ENCODE measurements around the gene AMER2.

Gene AMER2

DNA sequence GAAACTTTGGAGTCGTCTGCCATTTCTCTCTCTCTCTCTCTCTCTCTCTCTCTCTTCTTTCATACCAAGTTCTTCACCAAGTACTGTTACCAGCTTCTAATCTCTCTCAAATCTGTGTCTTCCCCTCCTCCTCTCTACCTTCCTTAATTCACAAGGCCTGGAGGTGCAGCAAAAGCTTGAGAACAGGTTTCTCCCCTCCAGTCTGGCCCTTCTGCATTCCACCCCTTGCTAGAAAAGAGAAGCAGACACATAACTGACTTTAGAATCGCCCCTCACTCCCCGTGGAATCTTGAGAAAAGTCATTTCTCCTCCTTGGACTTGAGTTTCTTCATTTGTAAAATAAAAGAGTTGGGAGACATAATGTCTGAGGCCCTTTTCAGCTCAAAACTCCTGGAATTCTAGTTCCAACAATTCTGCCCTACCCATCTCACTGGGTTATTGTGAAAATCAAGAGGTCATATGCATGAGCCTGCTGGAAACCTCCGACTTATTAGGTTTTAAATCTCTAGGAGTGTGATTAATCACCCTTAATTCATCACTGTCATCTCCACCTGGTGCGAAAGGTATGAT, 20.4 kb downstream of the AMER2 start:
- no peak for DNase-seq (ENCODE audit: low spot score)
- TF ChIP-seq CTCF (IDR thresholded peaks at IDR 0.05; ENCODE audit: extremely low read depth, missing control alignments) = no peak

DNA sequence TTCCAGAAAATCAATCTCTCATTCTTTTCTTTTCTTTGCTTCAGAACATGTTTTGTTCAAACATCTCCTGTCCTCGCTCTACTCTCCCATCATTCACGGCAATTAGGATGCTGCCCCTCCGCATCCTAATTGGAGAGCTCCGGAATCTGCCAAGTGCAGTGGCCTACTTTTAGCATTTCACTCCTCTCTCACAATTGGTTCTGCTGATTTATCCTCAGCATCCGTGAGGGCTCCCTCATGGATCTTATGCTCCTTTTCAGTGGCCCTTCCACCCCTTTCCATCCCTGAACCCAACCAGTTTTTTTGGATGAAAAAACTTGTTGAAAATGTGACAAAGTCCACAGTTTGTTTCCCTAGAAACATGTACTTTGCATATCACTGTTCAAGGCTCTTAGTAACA, 22.4 kb downstream of the AMER2 start:
- no peak for DNase-seq (ENCODE audit: low spot score)
- TF ChIP-seq CTCF (IDR thresholded peaks at IDR 0.05; ENCODE audit: extremely low read depth, missing control alignments) = no peak

- no peak for DNase-seq (ENCODE audit: low spot score)
- TF ChIP-seq CTCF (IDR thresholded peaks at IDR 0.05; ENCODE audit: extremely low read depth, missing control alignments) = no peak
Measured at GRCh38 chr13:25148402-25148771, 23.7 kb downstream of the AMER2 start.

- peak; percentile 18 for DNase-seq (ENCODE audit: low spot score)
- TF ChIP-seq CTCF (IDR thresholded peaks at IDR 0.05; ENCODE audit: extremely low read depth, missing control alignments) = no peak
Measured at GRCh38 chr13:25147638-25148401, 24.3 kb downstream of the AMER2 start.

DNA sequence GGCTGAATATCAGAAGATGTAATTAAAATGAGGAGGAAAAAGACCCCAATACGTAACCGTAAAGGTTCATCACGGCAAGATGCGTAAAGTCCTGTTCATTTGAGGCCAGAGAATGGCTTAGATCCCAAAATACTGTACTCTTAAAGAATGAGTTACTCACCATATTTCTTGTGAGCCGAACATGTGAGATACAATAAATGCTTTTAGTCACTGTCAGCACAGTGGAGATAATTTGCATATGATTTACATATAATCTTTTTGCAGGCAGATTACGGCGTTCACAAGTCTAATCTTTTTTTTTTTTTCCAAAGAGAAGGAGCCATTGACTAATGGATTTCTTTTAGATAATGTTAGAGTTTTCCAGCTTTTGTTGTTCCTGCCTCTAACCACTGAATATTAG, 28.4 kb downstream of the AMER2 start:
- no peak for TF ChIP-seq CTCF (IDR thresholded peaks at IDR 0.05; ENCODE audit: extremely low read depth, missing control alignments)
- no peak for DNase-seq (ENCODE audit: low spot score)

GRCh38 chr13:25141042-25141441, 31.0 kb downstream of the AMER2 start:
- TF ChIP-seq CTCF (IDR thresholded peaks at IDR 0.05; ENCODE audit: extremely low read depth, missing control alignments) = no peak
- no peak for DNase-seq (ENCODE audit: low spot score)

- no peak for DNase-seq (ENCODE audit: low spot score)
- no peak for TF ChIP-seq CTCF (IDR thresholded peaks at IDR 0.05; ENCODE audit: extremely low read depth, missing control alignments)
Measured at GRCh38 chr13:25137788-25138115, 34.3 kb downstream of the AMER2 start.
